Measurements from ENCODE around the gene UNC13D.

The UNC13D gene

DNA sequence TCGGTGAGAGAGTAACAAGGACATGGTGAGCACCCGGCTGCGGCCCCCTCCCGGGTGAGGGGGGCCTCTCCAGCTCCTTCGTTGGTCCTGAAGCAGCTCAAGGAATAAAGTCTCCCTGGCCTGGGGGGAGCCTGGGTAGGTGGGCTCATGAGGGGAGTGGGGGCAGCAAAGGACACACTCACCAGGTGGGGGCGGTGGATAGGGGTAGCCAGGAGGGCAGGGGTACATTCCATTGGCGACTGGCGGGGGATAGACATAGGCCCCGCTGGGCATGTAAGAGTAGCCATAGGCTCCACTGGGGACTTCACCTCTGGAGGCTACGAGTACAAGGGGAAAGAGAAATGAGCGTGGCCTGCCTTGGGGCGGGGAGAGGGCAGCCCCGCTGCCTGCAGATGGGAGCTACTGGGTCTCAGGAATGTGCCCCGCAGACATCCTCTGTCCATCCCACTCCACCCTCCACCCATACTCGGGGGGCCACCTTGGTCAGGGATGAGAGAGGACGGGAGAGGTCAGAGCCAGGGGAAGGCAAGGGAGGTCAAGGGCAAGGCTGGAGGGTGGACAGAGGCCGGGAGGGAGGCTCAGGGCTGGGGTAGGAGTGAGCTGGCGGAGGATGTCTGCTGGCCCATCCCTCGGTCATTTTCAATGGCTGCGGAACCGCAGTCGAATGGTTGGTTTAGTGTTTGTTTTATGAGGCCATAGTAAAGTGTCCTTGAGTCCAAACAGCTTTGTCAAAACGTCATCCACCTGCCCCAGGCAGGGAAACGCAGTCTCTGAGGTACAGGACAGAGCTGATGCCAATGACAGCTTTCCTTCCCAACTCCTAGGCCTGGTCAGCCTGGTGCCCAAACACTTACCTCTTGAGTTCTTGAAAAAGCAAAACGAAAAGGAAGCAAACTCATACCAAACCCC is 3.7 kb upstream of the UNC13D start:
- H3K36me3 ChIP-seq = peaks cover 70% of the 10 kb centered on the region

DNA sequence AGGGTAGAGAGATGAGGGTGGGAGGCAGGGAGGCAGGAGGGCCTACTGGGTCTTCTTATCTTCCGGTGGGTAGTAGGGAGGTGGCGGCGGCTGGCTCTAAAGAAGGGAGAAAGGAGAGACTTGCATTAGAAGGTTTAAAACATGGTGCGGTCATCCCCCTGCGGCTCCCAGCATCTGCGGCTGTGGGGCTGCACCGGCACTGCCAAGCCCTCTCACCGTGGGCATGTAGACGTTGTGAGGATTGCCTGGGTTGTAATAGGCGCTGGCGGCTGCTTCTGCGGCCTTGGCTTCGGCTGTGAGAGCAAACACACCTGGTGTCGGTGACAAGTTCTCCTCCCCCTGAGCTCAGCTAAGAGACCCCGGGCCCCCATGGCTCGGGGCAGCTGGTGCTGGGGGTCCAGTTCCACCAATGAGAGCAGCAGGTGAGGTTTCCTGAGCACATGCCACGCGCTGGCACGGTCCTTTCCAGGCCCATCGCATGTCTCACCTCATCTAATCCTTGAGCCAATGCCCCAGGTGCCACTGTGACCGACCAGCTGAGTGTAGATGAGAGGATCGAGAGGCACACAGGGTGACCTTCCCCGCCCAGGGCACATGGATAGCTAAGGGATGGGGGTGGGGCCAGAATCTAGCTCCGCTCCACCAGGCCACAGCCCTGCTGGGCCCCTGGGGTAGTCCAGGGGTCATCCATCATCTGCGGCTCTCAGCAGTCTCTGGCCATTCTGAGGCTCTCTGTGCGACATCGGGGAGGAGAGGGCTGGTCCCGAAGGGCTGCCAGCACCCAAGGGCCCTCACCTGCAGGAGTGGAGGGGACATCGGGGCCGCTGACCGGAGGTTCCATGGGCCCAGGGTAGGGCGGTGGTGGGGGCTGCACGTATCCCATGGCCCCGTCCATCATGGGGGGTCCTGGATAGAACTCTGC is 2.7 kb upstream of the UNC13D start:
- TF ChIP-seq, protein P1, sequence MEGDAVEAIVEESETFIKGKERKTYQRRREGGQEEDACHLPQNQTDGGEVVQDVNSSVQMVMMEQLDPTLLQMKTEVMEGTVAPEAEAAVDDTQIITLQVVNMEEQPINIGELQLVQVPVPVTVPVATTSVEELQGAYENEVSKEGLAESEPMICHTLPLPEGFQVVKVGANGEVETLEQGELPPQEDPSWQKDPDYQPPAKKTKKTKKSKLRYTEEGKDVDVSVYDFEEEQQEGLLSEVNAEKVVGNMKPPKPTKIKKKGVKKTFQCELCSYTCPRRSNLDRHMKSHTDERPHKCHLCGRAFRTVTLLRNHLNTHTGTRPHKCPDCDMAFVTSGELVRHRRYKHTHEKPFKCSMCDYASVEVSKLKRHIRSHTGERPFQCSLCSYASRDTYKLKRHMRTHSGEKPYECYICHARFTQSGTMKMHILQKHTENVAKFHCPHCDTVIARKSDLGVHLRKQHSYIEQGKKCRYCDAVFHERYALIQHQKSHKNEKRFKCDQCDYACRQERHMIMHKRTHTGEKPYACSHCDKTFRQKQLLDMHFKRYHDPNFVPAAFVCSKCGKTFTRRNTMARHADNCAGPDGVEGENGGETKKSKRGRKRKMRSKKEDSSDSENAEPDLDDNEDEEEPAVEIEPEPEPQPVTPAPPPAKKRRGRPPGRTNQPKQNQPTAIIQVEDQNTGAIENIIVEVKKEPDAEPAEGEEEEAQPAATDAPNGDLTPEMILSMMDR (IDR thresholded peaks at IDR 0.05; ENCODE audit: low read depth, low read length) = no peak
- Histone ChIP-seq H3K27ac (no peak overlapping the region), H3K4me3 (ENCODE audit: low read depth, low read length) (no peak overlapping the region), H3K27me3 (ENCODE audit: insufficient read depth, low read depth, severe bottlenecking) (no peaks in the 10 kb centered on the region), H3K36me3 (peaks cover 64% of the 10 kb centered on the region), H3K9me3 (ENCODE audit: severe bottlenecking) (no peaks in the 10 kb centered on the region)
- DNase-seq = no peak

More for the DNA sequence above, 3.7 kb upstream of the UNC13D start:
- no peak for DNase-seq
- TF ChIP-seq, protein P1 (IDR thresholded peaks at IDR 0.05; ENCODE audit: low read depth, low read length) = no peak
- Histone ChIP-seq H3K4me3 (ENCODE audit: low read depth, low read length) (no peak overlapping the region), H3K27me3 (ENCODE audit: insufficient read depth, low read depth, severe bottlenecking) (no peaks in the 10 kb centered on the region), H3K27ac (no peak overlapping the region), H3K9me3 (ENCODE audit: severe bottlenecking) (no peaks in the 10 kb centered on the region)

DNA sequence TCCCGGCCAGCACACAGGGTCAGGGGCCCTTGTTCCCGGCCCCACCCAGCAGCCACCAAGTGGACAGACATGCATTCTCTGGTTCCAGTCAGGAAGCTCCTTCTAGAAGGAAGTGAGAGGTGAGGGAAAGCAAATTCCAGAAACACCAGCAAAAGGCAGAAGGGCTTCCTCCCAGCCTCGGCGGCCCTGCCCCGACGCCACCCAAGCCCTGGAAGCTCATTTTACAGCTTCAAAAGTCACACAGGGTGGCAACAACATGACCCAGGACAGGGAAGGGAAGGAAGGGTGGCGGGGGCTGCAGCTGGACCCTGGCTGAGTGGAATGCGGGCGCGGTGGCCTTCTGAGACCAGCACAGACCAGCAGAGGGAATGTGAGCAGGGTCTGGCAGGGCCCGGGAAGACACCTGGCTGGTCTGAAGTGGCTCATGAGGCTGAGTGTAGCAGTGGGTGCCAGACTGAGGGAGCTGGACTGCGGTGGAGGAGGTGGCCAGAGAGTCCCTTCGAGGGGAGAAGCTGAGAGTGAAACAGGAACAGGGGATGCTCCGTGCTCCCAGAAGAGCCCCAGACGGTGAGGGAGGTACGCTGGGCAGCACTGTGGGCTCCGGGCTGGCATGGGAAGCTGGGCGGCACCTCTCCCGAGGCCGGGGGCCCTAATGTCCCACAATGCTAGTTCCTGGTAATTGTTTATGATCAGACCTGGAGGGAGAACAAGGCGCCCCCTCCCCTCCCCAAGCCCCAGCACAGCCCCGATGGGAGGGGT is 1.9 kb upstream of the UNC13D start:
- peaks cover 55% of the 10 kb centered on the region for H3K36me3 ChIP-seq
- no peaks in the 10 kb centered on the region for H3K27me3 ChIP-seq (ENCODE audit: insufficient read depth, low read depth, severe bottlenecking)
- TF ChIP-seq, protein P1 (IDR thresholded peaks at IDR 0.05; ENCODE audit: low read depth, low read length) = no peak
- DNase-seq = no peak
- no peaks in the 10 kb centered on the region for H3K9me3 ChIP-seq (ENCODE audit: severe bottlenecking)
- H3K4me3 ChIP-seq (ENCODE audit: low read depth, low read length) = no peak overlapping the region
- H3K27ac ChIP-seq = peak overlapping the region; percentile 72

DNA sequence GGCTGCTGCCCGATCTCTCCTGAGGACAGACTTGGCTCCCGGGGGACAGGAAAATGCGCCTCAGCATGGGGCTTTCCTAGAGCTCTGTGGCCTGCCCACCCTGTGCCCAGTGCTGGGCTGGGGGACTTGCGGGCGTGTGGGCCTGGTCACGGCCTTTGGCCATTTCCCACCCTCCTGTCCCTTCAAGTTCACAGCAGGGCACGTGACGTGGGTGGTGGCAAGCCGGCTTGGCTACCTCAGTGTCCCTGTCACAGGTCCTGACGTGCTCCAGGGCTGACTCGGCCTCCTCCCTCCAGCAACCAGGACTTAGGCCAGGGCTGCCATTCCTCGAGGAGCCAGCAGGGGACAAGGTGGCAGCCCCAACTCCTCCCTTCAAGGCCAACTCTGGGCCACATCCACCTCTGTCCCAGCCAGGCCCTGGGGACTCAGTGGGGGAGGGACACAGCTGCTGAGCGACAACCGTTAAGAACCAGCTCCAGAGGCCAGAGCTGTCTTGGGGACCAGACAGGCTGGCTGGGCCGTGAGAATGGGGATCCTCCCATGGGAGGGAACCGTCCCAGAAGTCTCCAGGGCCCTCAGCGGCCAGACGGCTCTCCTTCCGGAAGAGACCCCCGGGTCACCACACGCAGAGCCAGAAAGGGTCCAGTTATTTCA is 981 bp upstream of the UNC13D start:
- TF ChIP-seq, protein P1 (IDR thresholded peaks at IDR 0.05; ENCODE audit: low read depth, low read length) = peak; percentile 95
- H3K27me3 ChIP-seq (ENCODE audit: insufficient read depth, low read depth, severe bottlenecking) = no peaks in the 10 kb centered on the region
- peaks cover 46% of the 10 kb centered on the region for H3K36me3 ChIP-seq
- no peak overlapping the region for H3K4me3 ChIP-seq (ENCODE audit: low read depth, low read length)
- no peaks in the 10 kb centered on the region for H3K9me3 ChIP-seq (ENCODE audit: severe bottlenecking)
- peak overlapping the region; percentile 72 for H3K27ac ChIP-seq
- peak; percentile 96 for DNase-seq

DNA sequence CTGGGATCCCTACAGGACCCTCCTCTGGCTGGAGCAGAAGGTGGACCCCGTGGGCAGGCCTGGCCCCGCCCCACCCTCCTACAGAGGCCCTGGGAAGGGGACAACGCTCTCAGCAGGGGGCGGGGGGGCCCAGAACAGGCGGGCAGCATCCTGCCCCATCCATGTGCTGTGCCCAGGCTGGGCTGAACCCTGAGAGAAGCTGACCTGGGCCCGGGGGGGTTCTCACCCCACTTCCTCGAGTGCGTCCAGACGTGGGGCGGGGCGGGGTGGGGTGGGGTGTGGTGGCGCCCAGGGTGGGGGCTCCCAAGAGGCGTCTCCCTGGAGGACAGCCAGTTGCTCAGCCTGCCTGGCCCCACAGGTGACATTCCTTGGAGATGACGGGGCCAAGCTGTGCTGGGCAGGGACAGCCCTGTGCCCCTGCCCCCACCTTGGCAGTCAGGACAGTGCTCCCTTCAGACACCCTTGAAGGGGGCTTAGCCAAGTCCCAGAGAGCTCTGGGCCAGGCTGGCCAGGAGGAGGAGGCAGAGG is 390 bp upstream of the UNC13D start:
- Histone ChIP-seq H3K36me3 (peaks cover 42% of the 10 kb centered on the region), H3K4me3 (ENCODE audit: low read depth, low read length) (no peak overlapping the region), H3K27ac (peak overlapping the region; percentile 72), H3K27me3 (ENCODE audit: insufficient read depth, low read depth, severe bottlenecking) (no peaks in the 10 kb centered on the region), H3K9me3 (ENCODE audit: severe bottlenecking) (no peaks in the 10 kb centered on the region)
- DNase-seq = no peak
- TF ChIP-seq, protein P1 (IDR thresholded peaks at IDR 0.05; ENCODE audit: low read depth, low read length) = no peak

Data from WERI-Rb-1 (cell line).